Neural progenitor cell (in vitro differentiated cells): ENCODE results near the gene ERCC5.

Source experiments
- CTCF ChIP-seq: fragments of 200-600 bp; sonication (generic); IDR thresholded peaks from 2 replicates; pipeline ENCODE4 v1.5.1; 2017; ENCODE audit warnings: antibody characterized with exemption, mild to moderate bottlenecking
- EZH2 ChIP-seq: fragments of 200-600 bp; sonication (generic); IDR thresholded peaks from 2 replicates; pipeline ENCODE4 v1.6.1; 2017; ENCODE audit warnings: antibody characterized with exemption, mild to moderate bottlenecking, moderate library complexity
- EZH2phosphoT487 ChIP-seq: fragments of 200-600 bp; sonication (generic); IDR thresholded peaks from 2 replicates; pipeline ENCODE4 v1.6.1; 2017; ENCODE audit warnings: antibody characterized with exemption

GRCh38 chr13:102904408-102904862 is 58.6 kb downstream of the ERCC5 start:
- TF ChIP-seq CTCF: no peak
- no peak for TF ChIP-seq EZH2
- no peak for TF ChIP-seq EZH2phosphoT487
